GM13977 (cell line): Measurements from ENCODE around the gene CASK.

Experiments
- DNase-seq: peaks from one replicate; pipeline ENCODE4 v3.0.0; 2012; ENCODE audit warnings: low spot score
- in situ Hi-C: fragments of 300-500 bp; cut with MboI; formaldehyde crosslinking; loops from one replicate; pipeline ENCODE4 v1.12.0; 2022; ENCODE audit warnings: low sequenced_read_pairs, low pct_unique_long_range_greater_than_20kb, mixed read lengths, inconsistent platforms; ENCODE audit not compliant: unreplicated experiment
- TF ChIP-seq, protein P1 (sequence below): IDR thresholded peaks from 2 replicates; pipeline ENCODE4 v1.5.1; 2012; ENCODE audit warnings: mild to moderate bottlenecking, control low read depth; ENCODE audit not compliant: insufficient read depth; ENCODE audit errors: extremely low read depth, missing control alignments

The CASK gene

DNA sequence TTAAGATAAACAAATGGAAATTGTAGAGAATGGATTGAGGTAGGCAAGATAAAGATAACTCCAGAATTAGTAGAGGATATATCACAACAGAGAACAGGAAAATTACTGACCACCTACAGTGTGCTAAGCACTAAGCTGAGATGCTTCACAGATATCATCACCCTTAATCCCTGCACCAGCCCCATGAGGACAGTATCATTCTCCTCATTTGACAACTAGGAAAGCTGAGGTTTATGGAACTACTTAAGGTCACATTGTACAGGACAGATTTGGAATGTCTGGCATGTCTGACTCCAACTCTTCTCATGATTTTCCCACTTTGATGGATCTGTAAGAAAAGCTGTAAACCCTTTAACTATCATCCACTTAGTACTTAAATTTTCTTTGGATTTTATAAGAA, 95.5 kb downstream of the CASK start:
- no peak for DNase-seq
- in situ Hi-C loops: no loop called here
- TF ChIP-seq, protein P1, sequence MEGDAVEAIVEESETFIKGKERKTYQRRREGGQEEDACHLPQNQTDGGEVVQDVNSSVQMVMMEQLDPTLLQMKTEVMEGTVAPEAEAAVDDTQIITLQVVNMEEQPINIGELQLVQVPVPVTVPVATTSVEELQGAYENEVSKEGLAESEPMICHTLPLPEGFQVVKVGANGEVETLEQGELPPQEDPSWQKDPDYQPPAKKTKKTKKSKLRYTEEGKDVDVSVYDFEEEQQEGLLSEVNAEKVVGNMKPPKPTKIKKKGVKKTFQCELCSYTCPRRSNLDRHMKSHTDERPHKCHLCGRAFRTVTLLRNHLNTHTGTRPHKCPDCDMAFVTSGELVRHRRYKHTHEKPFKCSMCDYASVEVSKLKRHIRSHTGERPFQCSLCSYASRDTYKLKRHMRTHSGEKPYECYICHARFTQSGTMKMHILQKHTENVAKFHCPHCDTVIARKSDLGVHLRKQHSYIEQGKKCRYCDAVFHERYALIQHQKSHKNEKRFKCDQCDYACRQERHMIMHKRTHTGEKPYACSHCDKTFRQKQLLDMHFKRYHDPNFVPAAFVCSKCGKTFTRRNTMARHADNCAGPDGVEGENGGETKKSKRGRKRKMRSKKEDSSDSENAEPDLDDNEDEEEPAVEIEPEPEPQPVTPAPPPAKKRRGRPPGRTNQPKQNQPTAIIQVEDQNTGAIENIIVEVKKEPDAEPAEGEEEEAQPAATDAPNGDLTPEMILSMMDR: no peak

DNA sequence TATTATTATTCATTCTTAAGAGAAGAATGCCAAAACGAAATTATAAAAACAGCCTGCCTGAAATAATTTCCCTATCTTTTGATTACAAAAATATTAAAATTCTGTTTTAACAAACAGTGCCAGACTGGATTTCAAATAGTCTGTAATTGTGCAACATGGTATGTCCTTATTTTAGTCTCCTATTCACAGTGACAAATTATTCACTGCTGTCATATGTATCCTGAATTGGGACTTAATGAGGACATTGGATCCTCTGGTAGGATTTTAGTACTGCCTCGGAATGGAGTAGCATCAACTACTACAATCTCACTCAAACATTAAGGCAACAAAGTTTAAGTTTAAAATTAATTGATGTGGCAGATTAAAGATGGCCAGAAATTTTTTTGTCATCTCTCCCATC, 97.6 kb downstream of the CASK start:
- no peak for DNase-seq
- TF ChIP-seq, protein P1: no peak
- in situ Hi-C loops: no loop called here

DNA sequence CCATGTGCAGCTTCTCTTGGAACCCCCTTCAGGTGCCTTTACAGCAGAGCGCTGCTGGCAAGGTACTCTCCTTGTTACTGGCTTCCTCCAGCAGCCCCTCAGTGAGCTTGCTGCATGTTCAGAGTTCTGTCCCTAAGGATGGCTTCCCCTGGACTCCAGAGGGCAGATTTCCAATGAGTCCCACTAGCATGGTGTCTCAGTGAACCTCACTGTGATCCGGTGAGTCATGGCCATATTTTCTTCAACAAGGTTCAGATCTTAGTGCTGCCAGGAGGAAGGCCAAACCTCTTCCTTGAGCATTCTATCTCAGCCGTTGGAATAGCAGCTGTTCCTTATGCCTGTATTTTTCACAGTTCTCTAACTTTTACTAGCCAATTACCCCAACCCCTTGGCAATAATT, 98.8 kb downstream of the CASK start:
- DNase-seq: no peak
- in situ Hi-C loops: no loop called here
- TF ChIP-seq, protein P1: no peak

DNA sequence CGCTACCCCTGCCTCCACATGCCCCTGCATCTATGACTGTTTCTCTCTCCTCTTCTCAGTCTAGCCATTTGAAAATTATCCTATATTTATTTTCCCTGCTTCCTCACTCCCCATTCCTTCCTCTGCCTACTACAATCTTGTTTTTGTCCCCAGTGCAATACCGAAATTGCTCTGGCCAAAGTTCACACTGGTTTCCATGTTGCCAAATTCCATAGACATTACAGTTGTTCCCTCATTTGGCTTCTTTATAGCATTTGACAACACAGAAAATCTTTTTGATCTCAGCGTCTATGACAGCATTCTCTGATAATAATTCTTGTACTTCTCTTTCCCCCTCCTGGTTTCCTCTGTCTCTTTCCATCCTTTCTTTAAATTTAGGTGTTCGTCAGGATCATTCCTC, 100.0 kb downstream of the CASK start:
- TF ChIP-seq, protein P1: no peak
- no peak for DNase-seq
- in situ Hi-C loops: no loop called here

DNA sequence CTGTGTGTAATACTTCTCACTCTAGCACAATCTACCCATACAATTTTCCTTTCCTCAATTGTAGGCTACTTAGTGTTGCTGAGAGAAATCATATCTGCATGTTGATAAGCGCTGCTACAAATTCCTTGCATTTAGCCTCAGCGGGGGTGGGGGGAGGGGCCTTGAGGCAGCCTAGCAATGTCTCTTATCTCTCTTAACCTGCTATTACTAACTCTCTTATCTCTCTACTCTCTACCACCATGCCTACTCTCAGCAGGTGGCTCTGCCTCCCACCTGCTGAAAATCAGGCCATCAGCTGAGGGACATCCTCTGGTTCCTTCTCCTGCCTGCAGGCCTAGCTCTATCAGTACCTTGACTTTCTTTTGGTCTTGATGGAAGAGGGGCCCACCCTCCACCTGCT, 100.5 kb downstream of the CASK start:
- TF ChIP-seq, protein P1: no peak
- no peak for DNase-seq
- in situ Hi-C loops: no loop called here

DNA sequence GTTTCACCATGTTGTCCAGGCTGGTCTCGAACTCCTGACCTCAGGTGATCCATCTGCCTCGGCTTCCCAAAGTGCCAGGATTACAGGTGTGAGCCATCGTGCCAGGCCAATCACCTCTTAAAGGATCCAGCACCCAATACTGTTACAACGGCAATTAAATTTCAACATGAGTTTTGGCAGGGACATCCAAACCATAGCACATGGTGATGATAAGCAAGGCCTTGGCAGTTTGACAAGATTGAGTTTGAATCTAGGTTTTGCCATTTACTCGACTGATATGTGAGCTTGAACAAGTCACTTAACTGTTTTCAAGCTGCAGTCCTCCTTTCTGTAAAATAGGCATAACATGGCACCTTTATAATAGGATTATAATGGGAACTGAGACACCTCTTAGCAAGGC, 115.3 kb downstream of the CASK start:
- TF ChIP-seq, protein P1: no peak
- in situ Hi-C loops: no loop called here
- no peak for DNase-seq

DNA sequence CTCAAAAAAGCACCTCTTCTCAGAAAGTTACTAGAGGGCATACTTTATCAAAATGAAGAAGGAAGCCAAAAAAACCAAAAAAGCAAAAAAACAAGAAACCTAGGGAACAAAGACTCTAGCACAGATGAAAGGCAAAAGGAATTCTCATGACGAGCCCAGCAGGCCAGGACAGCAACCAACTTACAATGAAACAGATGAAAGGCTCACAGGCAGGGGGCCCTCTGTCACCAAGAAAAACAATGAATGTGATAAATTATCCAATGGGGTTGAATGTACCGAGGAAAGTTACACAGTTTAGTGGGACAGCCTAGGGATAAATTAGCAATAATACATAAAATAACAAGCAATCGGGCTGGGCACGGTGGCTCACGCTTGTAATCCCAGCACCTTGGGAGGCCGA, 120.4 kb downstream of the CASK start:
- DNase-seq: no peak
- TF ChIP-seq, protein P1: no peak
- in situ Hi-C loops: no loop called here
